Body of pancreas (tissue), 4 donors: ENCODE measurements around the gene EIF4E1B. TPM values are rescaled to one million over a fixed set of nuclear protein-coding genes. Genes with fewer than 3 reads are reported as not detected.

ENCODE experiments used
- ATAC-seq: fragments of 150-250 bp; one replicate; pipeline ENCODE4 v1.9.1; 2016
- DNase-seq, 4 donors: peaks; one replicate each; pipeline ENCODE4 v3.0.0-alpha.2; 2019
- H3K27ac ChIP-seq, 4 donors: fragments of 200-600 bp; sonication (generic); 1 replicate in 3 of 4; 2 replicates in 1 of 4; pipeline versions ENCODE4 v1.5.1 to v1.6.1; 2016 to 2019; ENCODE audit warnings: mild to moderate bottlenecking in 1 of 4, mixed read lengths in 1 of 4, moderate library complexity in 1 of 4
- H3K27me3 ChIP-seq, 2 donors: fragments of 200-600 bp; sonication (generic); one replicate each; pipeline ENCODE4 v1.6.0; 2016; ENCODE audit warnings: mild to moderate bottlenecking in 1 of 2
- H3K36me3 ChIP-seq, 2 donors: fragments of 200-600 bp; sonication (generic); replicated peaks in 1 of 2; 2 replicates each; pipeline ENCODE4 v1.5.1; 2016; ENCODE audit warnings: low read depth in 2 of 2; ENCODE audit not compliant: insufficient read depth in 1 of 2
- H3K4me1 ChIP-seq: fragments of 200-600 bp; sonication (generic); one replicate; pipeline ENCODE4 v1.6.0; 2016
- H3K4me3 ChIP-seq, 2 donors: fragments of 200-600 bp; sonication (generic); 1 replicate in 1 of 2; 2 replicates in 1 of 2; pipeline ENCODE4 v1.5.1; 2016 to 2019
- H3K9me3 ChIP-seq, 3 donors: fragments of 200-600 bp; sonication (generic); 1 replicate in 2 of 3; 2 replicates in 1 of 3; pipeline ENCODE4 v1.5.1; 2016
- POLR2A ChIP-seq, 3 donors: fragments of 450-650 bp; IDR thresholded peaks; one replicate each; pipeline ENCODE4 v1.6.1; 2016; ENCODE audit warnings: antibody characterized with exemption in 3 of 3, mild to moderate bottlenecking in 2 of 3
- WGBS, 2 donors: methylation state at CpG; one replicate each; pipeline ENCODE4 v1.1.5; 2017; 5-methylcytosine and 5-hydroxymethylcytosine counted together
- intact Hi-C: fragments of 100-400 bp; cut with DNase I; formaldehyde crosslinking; loops from one replicate; pipeline ENCODE4 v1.15.1; 2023
- total RNA-seq, 2 donors: library from RNA; depleted of rRNA; stranded (reverse); fragments of >200 nt; gene quantifications; one replicate each; pipeline ENCODE4 v1.1.0, GENCODE V29; 2016
- TF ChIP-seq, protein P1 (sequence below), 7 experiments: fragments of 450-650 bp in 4 of 7; fragments of 200-600 bp in 3 of 7; sonication (generic) in 3 of 7; IDR thresholded peaks; one replicate each; pipeline ENCODE4 v1.5.1; 2016 to 2019; ENCODE audit warnings: antibody characterized with exemption in 7 of 7

The EIF4E1B gene
- total RNA-seq, 2 donors from 2014 or later: 0.26 to 11.5 TPM

DNA sequence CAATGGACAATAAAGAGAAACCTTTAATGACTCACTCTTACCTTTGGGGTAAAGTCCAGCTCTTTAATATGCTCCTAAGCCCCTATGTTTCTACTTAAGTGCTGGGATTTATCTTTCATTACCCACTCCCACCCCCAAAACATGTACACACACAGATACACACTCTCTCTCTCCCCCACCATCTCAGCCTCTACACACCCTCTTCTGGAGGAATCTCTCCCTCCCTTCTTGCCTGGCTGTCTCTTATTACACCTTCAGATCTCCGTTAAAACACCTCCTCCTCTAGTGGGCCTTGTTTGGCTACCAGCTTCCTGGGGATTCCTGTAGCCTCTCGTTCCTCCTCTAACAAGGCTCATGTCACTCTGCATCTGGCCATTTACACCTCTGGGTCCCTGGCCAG, 27.4 kb upstream of the EIF4E1B start:
- intact Hi-C loops: no loop called here
- Histone ChIP-seq H3K9me3 (no peaks in the 10 kb centered on the region), H3K4me3 (no peak overlapping the region), H3K36me3 (no peaks in the 10 kb centered on the region), H3K27me3 (no peaks in the 10 kb centered on the region), H3K27ac (no peak overlapping the region), H3K4me1 (no peaks in the 10 kb centered on the region)
- WGBS, 2 donors: 22 to 30% methylated on average over 2 of the region's 2 CpGs
- TF ChIP-seq, protein P1, sequence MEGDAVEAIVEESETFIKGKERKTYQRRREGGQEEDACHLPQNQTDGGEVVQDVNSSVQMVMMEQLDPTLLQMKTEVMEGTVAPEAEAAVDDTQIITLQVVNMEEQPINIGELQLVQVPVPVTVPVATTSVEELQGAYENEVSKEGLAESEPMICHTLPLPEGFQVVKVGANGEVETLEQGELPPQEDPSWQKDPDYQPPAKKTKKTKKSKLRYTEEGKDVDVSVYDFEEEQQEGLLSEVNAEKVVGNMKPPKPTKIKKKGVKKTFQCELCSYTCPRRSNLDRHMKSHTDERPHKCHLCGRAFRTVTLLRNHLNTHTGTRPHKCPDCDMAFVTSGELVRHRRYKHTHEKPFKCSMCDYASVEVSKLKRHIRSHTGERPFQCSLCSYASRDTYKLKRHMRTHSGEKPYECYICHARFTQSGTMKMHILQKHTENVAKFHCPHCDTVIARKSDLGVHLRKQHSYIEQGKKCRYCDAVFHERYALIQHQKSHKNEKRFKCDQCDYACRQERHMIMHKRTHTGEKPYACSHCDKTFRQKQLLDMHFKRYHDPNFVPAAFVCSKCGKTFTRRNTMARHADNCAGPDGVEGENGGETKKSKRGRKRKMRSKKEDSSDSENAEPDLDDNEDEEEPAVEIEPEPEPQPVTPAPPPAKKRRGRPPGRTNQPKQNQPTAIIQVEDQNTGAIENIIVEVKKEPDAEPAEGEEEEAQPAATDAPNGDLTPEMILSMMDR (IDR thresholded peaks at IDR 0.05): no peak
- TF ChIP-seq POLR2A (IDR thresholded peaks at IDR 0.05): no peak
- ATAC-seq (no peak), DNase-seq (no peak)

DNA sequence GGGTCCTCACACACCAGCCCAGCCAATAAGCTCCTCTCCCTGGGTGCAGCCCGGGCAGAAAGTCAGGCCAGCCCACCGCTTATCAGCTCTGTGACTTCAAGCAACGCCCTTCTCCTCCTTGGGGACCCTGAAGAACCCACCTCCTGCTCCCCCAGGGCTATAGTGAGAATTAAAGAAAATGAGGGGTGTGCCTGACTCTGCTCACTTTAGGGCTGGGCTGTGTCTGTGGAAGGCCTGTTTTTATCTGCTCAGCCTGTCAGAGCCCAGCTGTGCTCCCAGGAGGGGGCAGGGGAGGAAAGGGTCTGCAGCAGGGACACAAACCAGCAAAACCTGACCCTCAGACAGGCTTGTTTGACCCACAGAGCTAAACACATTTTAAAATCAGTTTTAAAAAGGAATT, 24.4 kb upstream of the EIF4E1B start:
- TF ChIP-seq POLR2A (IDR thresholded peaks at IDR 0.05): no peak
- TF ChIP-seq, protein P1 (IDR thresholded peaks at IDR 0.05): no peak
- 74 to 82% methylated on average over 2 to 3 of the region's 3 CpGs for WGBS, 2 donors
- intact Hi-C loops: no loop called here
- H3K36me3 ChIP-seq: no peaks in the 10 kb centered on the region
- H3K9me3 ChIP-seq: no peaks in the 10 kb centered on the region
- H3K4me3 ChIP-seq: no peak overlapping the region
- DNase-seq (no peak), ATAC-seq (no peak)
- no peak overlapping the region for H3K27ac ChIP-seq
- no peaks in the 10 kb centered on the region for H3K27me3 ChIP-seq
- H3K4me1 ChIP-seq: no peaks in the 10 kb centered on the region

DNA sequence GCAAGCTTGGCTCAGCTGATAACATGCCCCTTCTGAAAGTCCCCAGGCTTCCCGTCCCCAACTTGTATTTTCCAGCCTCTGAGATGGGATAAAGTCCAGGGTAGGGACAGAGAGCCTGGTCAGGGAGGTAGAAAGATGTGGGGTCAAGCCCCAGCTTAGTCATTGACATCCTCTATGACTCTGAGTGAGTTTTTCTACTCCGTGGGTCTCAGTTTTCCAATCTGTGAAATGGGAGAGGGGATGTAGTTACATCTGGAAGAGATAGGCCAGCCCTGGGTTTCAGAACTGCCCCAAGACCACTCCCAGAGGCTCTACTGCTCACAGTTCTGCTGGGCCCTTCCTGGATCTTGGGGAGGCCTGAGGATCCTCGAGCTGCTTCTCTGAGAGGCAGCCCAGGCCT, 23.6 kb upstream of the EIF4E1B start:
- WGBS, 2 donors: 77 to 80% methylated on average over 3 of the region's 3 CpGs
- Histone ChIP-seq H3K36me3 (no peaks in the 10 kb centered on the region), H3K4me3 (no peak overlapping the region), H3K9me3 (no peaks in the 10 kb centered on the region), H3K27me3 (no peaks in the 10 kb centered on the region), H3K4me1 (no peaks in the 10 kb centered on the region), H3K27ac (no peak overlapping the region)
- TF ChIP-seq POLR2A (IDR thresholded peaks at IDR 0.05): no peak
- intact Hi-C loops: no loop called here
- ATAC-seq: no peak
- DNase-seq: no peak

DNA sequence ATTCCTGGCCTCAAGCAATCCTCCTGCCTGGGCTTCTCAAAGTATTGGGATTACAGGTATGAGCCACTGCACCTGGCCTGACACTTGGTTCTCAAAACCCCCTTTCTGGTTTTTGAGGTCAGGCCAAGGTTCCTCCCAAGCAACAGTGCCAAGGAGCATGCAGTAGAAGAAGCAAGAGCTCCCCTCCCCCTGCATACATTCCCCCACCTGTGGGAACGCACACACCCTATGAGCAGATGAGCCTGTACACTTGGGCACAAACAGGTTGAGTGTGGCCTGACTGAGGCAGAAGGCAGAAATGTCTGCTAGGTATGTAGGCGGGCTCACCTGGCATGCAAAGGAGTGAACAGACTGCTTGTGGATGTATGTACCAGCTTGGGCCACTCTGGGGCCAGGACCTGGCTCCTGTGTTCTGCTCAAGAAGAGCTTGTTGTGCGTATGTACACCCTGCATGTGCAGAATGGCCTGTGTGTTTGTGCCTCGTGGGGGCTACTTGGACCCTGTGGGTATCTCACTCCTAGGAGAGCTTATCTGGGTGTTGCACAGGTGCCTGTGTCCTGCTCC, 22.3 kb upstream of the EIF4E1B start:
- no peaks in the 10 kb centered on the region for H3K4me1 ChIP-seq
- DNase-seq: no peak
- no peaks in the 10 kb centered on the region for H3K27me3 ChIP-seq
- H3K27ac ChIP-seq: no peak overlapping the region
- no peak overlapping the region for H3K4me3 ChIP-seq
- ATAC-seq: no peak
- 90 to 100% methylated on average over 1 to 4 of the region's 4 CpGs for WGBS, 2 donors
- no peaks in the 10 kb centered on the region for H3K9me3 ChIP-seq
- no peak for TF ChIP-seq POLR2A (IDR thresholded peaks at IDR 0.05)
- TF ChIP-seq, protein P1 (IDR thresholded peaks at IDR 0.05): no peak
- H3K36me3 ChIP-seq: no peaks in the 10 kb centered on the region
- intact Hi-C loops: no loop called here

- H3K9me3 ChIP-seq: no peaks in the 10 kb centered on the region
- ATAC-seq: peak; percentile 8
- H3K27me3 ChIP-seq: no peaks in the 10 kb centered on the region
- TF ChIP-seq POLR2A (IDR thresholded peaks at IDR 0.05): no peak
- TF ChIP-seq, protein P1 (IDR thresholded peaks at IDR 0.05): no peak
- no peak overlapping the region for H3K4me3 ChIP-seq
- WGBS, 2 donors: 32 to 74% methylated on average over 15 to 46 of the region's 46 CpGs
- intact Hi-C loops: no loop called here
- H3K36me3 ChIP-seq: no peaks in the 10 kb centered on the region
- H3K4me1 ChIP-seq: no peaks in the 10 kb centered on the region
- DNase-seq: no peak
- no peak overlapping the region for H3K27ac ChIP-seq
These were observed 21.3 kb upstream of the EIF4E1B start for GRCh38 chr5:176608937-176609723.
